Gastrocnemius medialis (tissue), 4 donors: ENCODE results near the gene CA10. TPM values are rescaled to one million over a fixed set of nuclear protein-coding genes. Genes with fewer than 3 reads are reported as not detected.

Source experiments
- ATAC-seq, 2 donors: fragments of 150-250 bp; one replicate each; pipeline ENCODE4 v1.9.1; 2016
- DNase-seq, 2 donors: peaks; one replicate each; pipeline ENCODE4 v3.0.0-alpha.2; 2019
- H3K27ac ChIP-seq, 4 donors: fragments of 200-600 bp; sonication (generic); 1 replicate in 1 of 4; 2 replicates in 3 of 4; pipeline ENCODE4 v1.5.1; 2016 to 2018; ENCODE audit warnings: mild to moderate bottlenecking in 2 of 4, moderate library complexity in 1 of 4
- H3K27me3 ChIP-seq, 3 donors: fragments of 200-600 bp; sonication (generic) in 2 of 3; 1 replicate in 1 of 3; 2 replicates in 2 of 3; pipeline versions ENCODE4 v1.5.1 to v1.6.0; 2016 to 2019; ENCODE audit warnings: mild to moderate bottlenecking in 1 of 3, moderate library complexity in 1 of 3
- H3K36me3 ChIP-seq, 2 donors: fragments of 200-600 bp; sonication (generic) in 1 of 2; one replicate each; pipeline ENCODE4 v1.5.1; 2017 to 2018
- H3K4me1 ChIP-seq, 2 donors: fragments of 200-600 bp; sonication (generic) in 1 of 2; one replicate each; pipeline ENCODE4 v1.5.1; 2016 to 2017; ENCODE audit warnings: mild to moderate bottlenecking in 2 of 2
- H3K4me3 ChIP-seq, 4 donors: fragments of 200-600 bp; sonication (generic) in 3 of 4; 1 replicate in 1 of 4; 2 replicates in 3 of 4; pipeline ENCODE4 v1.5.1; 2016 to 2019; ENCODE audit warnings: mild to moderate bottlenecking in 2 of 4
- H3K9me3 ChIP-seq, 3 donors: fragments of 200-600 bp; sonication (generic) in 2 of 3; 1 replicate in 1 of 3; 2 replicates in 2 of 3; pipeline ENCODE4 v1.5.1; 2016 to 2019
- CTCF ChIP-seq, 5 experiments: fragments of 450-650 bp in 3 of 5; fragments of 200-600 bp in 2 of 5; sonication (generic) in 2 of 5; IDR thresholded peaks in 4 of 5; conservative IDR thresholded peaks in 1 of 5; 1 replicate in 4 of 5; 2 replicates in 1 of 5; pipeline ENCODE4 v1.5.1; 2016 to 2019; ENCODE audit warnings: antibody characterized with exemption in 5 of 5, mild to moderate bottlenecking in 3 of 5, moderate library complexity in 3 of 5
- POLR2A ChIP-seq, 2 donors: fragments of 450-650 bp; IDR thresholded peaks; one replicate each; pipeline ENCODE4 v1.6.1; 2017; ENCODE audit warnings: antibody characterized with exemption in 2 of 2, mild to moderate bottlenecking in 2 of 2, moderate library complexity in 2 of 2
- in situ Hi-C, 4 donors: fragments of 200-750 bp; cut with MboI; loops; one replicate each; pipeline versions ENCODE4 v1.15.0 to v1.8.0; 2017; ENCODE audit warnings: low sequenced_read_pairs in 4 of 4
- intact Hi-C: fragments of 100-400 bp; cut with DNase I; formaldehyde crosslinking; loops from one replicate; pipeline ENCODE4 v1.15.1; 2023; ENCODE audit warnings: low total_unique reads
- total RNA-seq, 4 donors: library from RNA; depleted of rRNA; stranded (reverse); fragments of >200 nt; gene quantifications; one replicate each; pipeline versions ENCODE4 v1.1.0 to v1.2.3, GENCODE V29; 2016

CA10 gene
- total RNA-seq, 4 donors from 2014 or later, result not detected

GRCh38 chr17:51830886-51831285, 327.6 kb downstream of the CA10 start:
- Histone ChIP-seq H3K36me3 (no peaks in the 10 kb centered on the region), H3K4me3 (no peak overlapping the region), H3K27ac (no peak overlapping the region), H3K4me1 (no peaks in the 10 kb centered on the region), H3K9me3 (no peaks in the 10 kb centered on the region), H3K27me3 (no peaks in the 10 kb centered on the region)
- in situ Hi-C loops (no loop called here), intact Hi-C loops (no loop called here)
- ATAC-seq, result no peak
- DNase-seq, result no peak
- TF ChIP-seq POLR2A (IDR thresholded peaks at IDR 0.05) (no peak), CTCF (IDR thresholded peaks at IDR 0.05 in 4 of 5, conservative IDR thresholded peaks at IDR 0.05 in 1 of 5) (no peak)

GRCh38 chr17:51830451-51830850, 328.1 kb downstream of the CA10 start:
- Histone ChIP-seq H3K9me3 (no peaks in the 10 kb centered on the region), H3K27me3 (no peaks in the 10 kb centered on the region), H3K36me3 (no peaks in the 10 kb centered on the region), H3K4me1 (no peaks in the 10 kb centered on the region), H3K4me3 (no peak overlapping the region), H3K27ac (no peak overlapping the region)
- no peak for TF ChIP-seq POLR2A (IDR thresholded peaks at IDR 0.05)
- TF ChIP-seq CTCF (IDR thresholded peaks at IDR 0.05 in 4 of 5, conservative IDR thresholded peaks at IDR 0.05 in 1 of 5), result no peak
- ATAC-seq, result no peak
- no peak for DNase-seq
- in situ Hi-C loops, result no loop called here
- intact Hi-C loops, result no loop called here

- in situ Hi-C loops (no loop called here), intact Hi-C loops (no loop called here)
- TF ChIP-seq CTCF (IDR thresholded peaks at IDR 0.05 in 4 of 5, conservative IDR thresholded peaks at IDR 0.05 in 1 of 5) (no peak), POLR2A (IDR thresholded peaks at IDR 0.05) (no peak)
- H3K9me3 ChIP-seq, result no peaks in the 10 kb centered on the region
- no peak overlapping the region for H3K27ac ChIP-seq
- H3K27me3 ChIP-seq, result no peaks in the 10 kb centered on the region
- H3K4me3 ChIP-seq, result no peak overlapping the region
- no peak for DNase-seq
- no peak for ATAC-seq
- H3K36me3 ChIP-seq, result no peaks in the 10 kb centered on the region
- no peaks in the 10 kb centered on the region for H3K4me1 ChIP-seq
These were observed 329.6 kb downstream of the CA10 start for GRCh38 chr17:51828901-51829300.

GRCh38 chr17:51827140-51827539, 331.4 kb downstream of the CA10 start:
- intact Hi-C loops, result no loop called here
- H3K4me3 ChIP-seq, result no peak overlapping the region
- in situ Hi-C loops, result no loop called here

More at GRCh38 chr17:51827140-51827539, 331.4 kb downstream of the CA10 start:
- H3K27me3 ChIP-seq, result no peaks in the 10 kb centered on the region
- no peak overlapping the region for H3K27ac ChIP-seq
- TF ChIP-seq POLR2A (IDR thresholded peaks at IDR 0.05) (no peak), CTCF (IDR thresholded peaks at IDR 0.05 in 4 of 5, conservative IDR thresholded peaks at IDR 0.05 in 1 of 5) (no peak)
- no peaks in the 10 kb centered on the region for H3K4me1 ChIP-seq
- no peak for ATAC-seq
- H3K36me3 ChIP-seq, result no peaks in the 10 kb centered on the region
- no peaks in the 10 kb centered on the region for H3K9me3 ChIP-seq
- DNase-seq, result no peak
